HG03095 (cell line): ENCODE results near the gene RPGR.

Experiments used
- ATAC-seq: cut with Tn5 transposase; IDR thresholded peaks from one replicate; pipeline ENCODE4 v1.9.1; 2021; ENCODE audit warnings: moderate library complexity; ENCODE audit not compliant: unreplicated experiment

Gene RPGR, protein sequence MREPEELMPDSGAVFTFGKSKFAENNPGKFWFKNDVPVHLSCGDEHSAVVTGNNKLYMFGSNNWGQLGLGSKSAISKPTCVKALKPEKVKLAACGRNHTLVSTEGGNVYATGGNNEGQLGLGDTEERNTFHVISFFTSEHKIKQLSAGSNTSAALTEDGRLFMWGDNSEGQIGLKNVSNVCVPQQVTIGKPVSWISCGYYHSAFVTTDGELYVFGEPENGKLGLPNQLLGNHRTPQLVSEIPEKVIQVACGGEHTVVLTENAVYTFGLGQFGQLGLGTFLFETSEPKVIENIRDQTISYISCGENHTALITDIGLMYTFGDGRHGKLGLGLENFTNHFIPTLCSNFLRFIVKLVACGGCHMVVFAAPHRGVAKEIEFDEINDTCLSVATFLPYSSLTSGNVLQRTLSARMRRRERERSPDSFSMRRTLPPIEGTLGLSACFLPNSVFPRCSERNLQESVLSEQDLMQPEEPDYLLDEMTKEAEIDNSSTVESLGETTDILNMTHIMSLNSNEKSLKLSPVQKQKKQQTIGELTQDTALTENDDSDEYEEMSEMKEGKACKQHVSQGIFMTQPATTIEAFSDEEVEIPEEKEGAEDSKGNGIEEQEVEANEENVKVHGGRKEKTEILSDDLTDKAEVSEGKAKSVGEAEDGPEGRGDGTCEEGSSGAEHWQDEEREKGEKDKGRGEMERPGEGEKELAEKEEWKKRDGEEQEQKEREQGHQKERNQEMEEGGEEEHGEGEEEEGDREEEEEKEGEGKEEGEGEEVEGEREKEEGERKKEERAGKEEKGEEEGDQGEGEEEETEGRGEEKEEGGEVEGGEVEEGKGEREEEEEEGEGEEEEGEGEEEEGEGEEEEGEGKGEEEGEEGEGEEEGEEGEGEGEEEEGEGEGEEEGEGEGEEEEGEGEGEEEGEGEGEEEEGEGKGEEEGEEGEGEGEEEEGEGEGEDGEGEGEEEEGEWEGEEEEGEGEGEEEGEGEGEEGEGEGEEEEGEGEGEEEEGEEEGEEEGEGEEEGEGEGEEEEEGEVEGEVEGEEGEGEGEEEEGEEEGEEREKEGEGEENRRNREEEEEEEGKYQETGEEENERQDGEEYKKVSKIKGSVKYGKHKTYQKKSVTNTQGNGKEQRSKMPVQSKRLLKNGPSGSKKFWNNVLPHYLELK

GRCh38 chrX:38327007-38327774, at the start of gene RPGR:
TSS of gene RPGR (minus strand) at chrX:38327509. CDS start at chrX:38327367, 142 bp downstream.
- ATAC-seq, result peak; percentile 93

DNA sequence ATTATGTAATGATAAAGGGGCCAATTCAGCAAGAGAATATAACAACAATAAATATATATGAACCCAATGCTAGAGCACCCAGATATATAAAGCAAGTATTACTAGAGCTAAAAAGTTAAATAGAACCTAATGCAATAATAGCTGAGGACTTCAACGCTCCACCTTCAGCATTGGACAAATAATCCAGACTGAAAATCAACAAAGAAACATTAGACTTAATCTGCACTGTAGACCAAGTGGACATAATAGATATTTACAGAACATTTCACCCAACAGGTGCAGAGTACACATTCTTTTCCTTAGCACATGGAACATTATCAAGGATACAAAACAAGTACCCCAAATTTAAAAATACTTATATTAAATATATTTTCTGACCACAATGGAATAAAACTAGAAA, 49.4 kb upstream of the RPGR start:
- ATAC-seq, result no peak

DNA sequence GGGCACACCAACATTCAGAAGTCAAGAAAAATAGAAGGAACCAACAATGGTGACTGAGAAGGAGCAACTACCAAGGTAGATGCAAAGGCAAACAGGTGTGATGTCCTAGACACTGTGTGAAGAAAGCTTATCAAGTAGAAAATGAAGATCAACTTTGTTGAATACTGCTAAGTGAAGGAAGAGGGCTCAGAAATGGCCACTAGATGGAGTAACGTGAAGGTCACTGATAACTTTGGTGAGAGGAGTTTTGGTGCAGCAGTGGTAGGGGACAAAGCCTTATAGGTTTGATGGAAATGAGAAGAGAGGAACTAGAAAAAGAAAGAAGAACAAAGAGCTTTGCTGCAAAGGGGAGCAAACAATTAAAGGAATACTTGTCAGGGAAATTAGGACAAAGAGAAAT, 48.6 kb upstream of the RPGR start:
- ATAC-seq, result no peak

DNA sequence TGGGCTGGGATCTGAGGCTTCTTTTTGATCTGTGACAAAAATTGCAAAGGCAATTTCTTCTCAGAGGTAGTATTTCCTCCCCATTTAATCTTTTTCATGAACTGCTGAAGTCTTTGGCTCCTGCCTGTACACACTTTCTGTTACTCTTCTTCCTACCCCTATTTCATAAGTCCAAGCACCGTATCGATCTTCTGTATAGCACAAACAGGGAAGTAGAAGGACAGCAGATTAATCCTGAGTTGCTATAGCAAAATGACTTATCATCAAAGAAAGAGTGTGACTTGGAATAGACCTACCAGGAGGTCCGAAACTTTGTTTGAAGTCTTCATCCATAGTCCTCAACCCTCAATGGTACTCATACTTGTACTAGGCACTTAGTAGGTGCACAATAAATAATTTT, 47.1 kb upstream of the RPGR start:
- no peak for ATAC-seq

GRCh38 chrX:38371641-38372040, 44.3 kb upstream of the RPGR start:
- ATAC-seq, result no peak

GRCh38 chrX:38368774-38369173, 41.5 kb upstream of the RPGR start:
- no peak for ATAC-seq

GRCh38 chrX:38365954-38366353, 38.6 kb upstream of the RPGR start:
- ATAC-seq, result no peak

DNA sequence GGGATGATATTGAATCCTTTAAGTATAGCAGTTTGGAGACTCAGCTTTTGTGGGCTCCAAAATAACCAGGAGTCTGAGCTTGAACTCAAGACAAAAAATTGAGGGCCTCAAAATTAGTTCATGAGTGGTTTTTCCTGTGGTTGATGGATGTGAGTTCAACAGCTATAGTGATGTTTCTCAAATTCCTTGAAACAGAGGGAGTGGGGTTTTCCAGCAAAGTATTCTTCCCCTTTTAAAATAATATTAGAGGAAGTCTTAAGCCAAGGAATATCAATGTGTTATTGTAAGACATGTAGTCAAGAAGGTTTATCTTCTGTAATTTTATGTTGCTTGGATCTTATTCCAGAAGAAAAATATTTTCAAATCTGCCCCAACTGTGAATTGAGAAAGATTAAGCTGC, 35.7 kb upstream of the RPGR start:
- no peak for ATAC-seq

- ATAC-seq, result no peak
These were observed 30.7 kb upstream of the RPGR start for GRCh38 chrX:38357747-38358673.

- no peak for ATAC-seq
These were observed 29.1 kb upstream of the RPGR start for GRCh38 chrX:38356401-38356800.

- ATAC-seq, result no peak
These were observed 25.1 kb upstream of the RPGR start, which contains the start of gene OTC for GRCh38 chrX:38352362-38352761. TSS of gene OTC (plus strand) at chrX:38352604. CDS start at chrX:38352697, 93 bp downstream.

- ATAC-seq, result no peak
These were observed 24.0 kb upstream of the RPGR start for GRCh38 chrX:38351346-38351745.

- no peak for ATAC-seq
These were observed 19.8 kb upstream of the RPGR start for GRCh38 chrX:38347136-38347535.

- no peak for ATAC-seq
These were observed 18.8 kb upstream of the RPGR start for GRCh38 chrX:38346150-38346549.

DNA sequence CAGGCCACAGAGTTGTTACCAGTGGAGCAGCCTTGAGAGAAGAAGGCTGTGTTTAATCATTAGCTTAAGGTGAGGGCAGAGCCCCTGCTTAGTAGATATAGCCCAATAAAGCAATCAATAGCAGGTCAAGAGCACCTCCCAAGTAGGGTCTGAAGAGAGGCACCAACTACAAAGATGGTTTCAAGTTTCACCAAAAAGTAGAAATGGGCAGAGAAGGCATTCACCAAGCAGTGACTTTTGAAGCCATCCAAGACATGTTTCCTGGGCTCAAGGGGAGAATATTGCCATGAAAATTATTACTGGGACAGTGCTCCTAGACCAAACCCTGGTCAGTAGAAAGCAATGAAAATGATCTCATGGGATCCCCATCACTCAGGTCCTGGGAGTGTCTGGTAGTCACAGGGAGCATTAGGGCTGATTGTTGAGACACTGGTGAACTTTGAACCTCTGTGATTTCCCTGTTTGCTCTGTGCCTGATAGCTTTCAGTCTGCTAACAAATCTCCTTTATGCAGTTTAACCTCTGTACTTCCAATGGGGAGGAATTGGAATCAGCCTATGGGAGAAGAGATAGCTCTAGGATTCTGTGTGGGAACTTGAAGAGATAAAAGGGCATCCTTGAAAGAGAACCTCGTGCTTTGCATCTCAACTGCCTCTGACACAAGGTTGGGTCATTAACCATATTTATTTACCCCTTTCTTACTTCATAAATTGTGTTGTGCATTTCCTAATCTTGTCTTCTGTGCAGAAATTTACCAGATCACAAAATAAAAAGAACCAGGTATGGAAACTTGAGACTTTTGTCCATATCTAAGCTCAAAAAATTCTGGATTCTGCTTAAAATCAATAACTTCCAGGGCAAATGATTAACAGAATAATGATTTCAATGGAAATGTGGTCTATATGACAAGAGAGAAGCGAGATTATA, 15.8 kb upstream of the RPGR start:
- ATAC-seq, result no peak

DNA sequence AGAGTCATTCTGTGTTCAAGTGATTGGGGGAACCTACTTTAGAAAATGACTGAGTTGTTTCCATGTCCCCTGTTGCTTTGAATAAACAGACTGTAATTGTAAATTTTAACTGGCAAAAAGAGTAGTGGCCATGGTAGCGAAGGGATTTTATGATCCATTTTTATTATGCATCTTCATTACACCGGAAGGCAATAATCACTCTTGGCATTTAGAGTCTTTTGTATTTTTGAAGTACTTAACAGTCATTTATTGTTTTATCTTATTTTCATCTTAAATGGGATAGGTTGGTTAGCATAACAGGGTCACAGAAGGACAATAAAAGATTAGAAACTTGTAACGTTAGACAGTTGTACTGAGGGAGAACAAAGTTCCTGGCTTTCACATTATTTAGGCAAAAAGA, 14.1 kb upstream of the RPGR start:
- no peak for ATAC-seq

- no peak for ATAC-seq
These were observed 9.4 kb upstream of the RPGR start for GRCh38 chrX:38336538-38337240.

- no peak for ATAC-seq
These were observed 8.1 kb upstream of the RPGR start for GRCh38 chrX:38335382-38335781.
